Erythroblast (primary cell): ENCODE results near the gene COQ8A.

Experiments
- GATA1 ChIP-seq: IDR thresholded peaks from 2 replicates; pipeline ENCODE4 v1.6.1; 2011; ENCODE audit warnings: low read depth, mild to moderate bottlenecking, control low read depth, low read length, moderate library complexity
- POLR2A ChIP-seq: IDR thresholded peaks from 2 replicates; pipeline ENCODE4 v1.6.1; 2011; ENCODE audit warnings: mild to moderate bottlenecking, low read length

DNA sequence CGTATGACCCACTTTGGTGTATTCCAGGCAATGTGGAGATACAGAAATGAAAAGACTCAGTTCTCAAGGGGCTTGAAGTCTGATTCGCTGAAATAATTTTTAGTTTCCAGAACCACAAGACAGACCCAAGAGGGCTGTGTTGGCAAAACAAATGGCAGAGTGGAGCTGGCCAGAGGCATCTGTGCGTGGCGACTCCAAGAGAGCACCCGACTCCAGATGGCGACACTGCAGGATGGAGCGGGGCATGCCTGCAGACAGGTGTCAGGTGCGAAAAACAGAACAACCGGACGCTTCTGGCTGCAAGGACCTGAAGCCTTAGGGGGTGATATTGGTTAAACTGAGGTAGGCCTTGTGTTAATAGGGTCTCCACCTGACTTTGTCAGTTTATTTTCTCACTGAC is 31.7 kb upstream of the COQ8A start:
- no peak for TF ChIP-seq POLR2A
- TF ChIP-seq GATA1 = no peak
